Globus pallidus (tissue), 1 donor: ENCODE measurements around the gene TMEM106C.
A peak's percentile ranks its signal among the peaks of the same experiment; 100 is the strongest.
"Not testable (repeated sequence)": the region's sequence is repeated elsewhere in the genome, so short reads cannot be mapped to it uniquely, and the experiment has no call there.

ENCODE experiments used
- DNase-seq: peaks from one replicate; pipeline ENCODE4 v3.0.0-alpha.2; 2015; ENCODE audit warnings: low spot score

TMEM106C gene

DNA sequence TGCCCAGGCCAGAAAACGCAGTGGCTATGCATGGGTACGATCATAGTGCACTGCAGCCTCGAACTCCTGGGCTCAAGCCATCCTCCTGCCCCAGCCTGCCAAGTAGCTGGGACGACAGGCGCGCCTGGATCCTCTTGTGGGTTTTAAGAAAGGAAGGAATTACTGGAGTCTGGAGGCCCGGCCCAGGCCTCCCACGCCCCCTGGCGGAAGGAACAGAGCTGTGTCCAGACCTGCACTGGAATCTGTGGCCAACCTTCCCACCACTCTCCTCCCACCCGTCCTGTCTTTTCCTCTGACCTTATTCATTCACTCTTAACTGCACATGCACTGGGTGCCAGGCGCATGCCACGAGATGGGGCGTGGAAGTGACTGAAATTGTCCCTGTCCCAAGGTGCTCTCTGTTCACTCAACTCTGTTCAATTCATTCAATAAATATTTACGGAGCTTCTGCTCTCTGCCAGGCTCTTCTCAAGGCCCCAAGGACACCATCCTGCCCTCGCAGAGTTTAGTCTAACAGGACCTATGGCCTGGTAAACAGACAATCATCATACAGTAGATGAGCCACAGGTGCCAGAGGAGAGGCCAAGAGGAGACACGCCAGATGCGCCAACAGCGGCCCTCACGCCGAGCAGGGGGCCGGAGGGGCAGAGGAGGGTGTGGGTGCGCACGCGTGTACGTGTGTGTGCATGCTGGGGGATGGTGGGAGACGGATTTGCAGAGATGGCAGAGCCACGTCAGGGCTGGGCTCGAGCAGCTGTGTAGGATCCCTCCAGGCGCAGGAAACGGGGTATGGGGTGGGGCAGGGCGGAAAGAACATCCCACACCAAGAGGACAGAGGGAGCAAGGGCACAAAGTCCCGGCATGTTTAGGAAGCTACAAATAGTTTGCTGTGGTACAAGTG, 13.7 kb upstream of the TMEM106C start:
- peak; percentile 25 for DNase-seq

DNA sequence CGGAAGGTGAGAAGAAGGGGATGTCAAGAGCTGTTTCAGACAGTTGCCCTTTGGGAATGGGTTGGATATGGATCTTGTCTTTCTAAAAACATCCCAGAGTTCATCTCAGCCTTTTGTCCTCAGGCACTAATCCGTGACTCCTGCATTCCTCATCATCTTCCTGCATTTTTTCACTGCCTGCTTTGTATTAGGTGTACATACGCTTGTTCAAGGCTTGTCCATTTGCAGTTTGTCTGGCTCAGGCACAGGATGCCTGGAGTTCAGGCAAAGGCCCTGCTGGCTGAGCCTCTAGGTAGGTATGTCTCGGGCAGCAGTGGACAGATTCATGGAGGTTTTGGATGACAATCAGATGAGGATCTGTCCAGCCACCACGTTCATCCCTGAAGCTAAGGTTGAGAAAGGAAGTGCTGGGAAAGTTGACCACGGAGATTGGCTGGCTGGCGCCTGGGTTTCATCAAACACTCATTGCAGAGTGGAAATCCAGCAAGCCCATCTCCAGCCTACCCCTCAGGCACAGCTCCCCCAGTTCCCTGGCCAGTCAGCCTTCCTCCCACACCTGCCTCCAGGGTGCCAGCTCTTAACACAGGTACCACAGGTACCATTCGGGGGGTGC, 12.4 kb upstream of the TMEM106C start:
- DNase-seq: no peak

DNA sequence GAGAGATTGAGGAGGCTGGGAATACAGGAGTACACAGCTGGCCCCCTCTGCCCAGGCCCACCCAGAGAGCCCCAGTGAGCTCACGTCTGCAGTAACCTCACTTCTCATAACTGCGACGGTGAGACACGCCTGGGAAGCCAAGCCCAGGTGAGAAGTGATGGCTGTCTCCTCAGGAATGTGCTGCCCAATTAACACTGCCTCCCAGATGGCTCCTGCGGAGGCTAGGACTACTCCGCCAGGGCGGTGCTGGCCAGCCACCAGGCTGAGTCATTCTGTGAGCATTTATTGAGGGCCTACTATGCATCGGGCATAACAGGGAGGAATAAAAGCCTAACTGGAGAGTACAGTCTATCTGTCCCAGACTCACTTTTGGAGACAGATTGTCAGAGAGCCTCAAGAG, 9.3 kb upstream of the TMEM106C start:
- no peak for DNase-seq

DNA sequence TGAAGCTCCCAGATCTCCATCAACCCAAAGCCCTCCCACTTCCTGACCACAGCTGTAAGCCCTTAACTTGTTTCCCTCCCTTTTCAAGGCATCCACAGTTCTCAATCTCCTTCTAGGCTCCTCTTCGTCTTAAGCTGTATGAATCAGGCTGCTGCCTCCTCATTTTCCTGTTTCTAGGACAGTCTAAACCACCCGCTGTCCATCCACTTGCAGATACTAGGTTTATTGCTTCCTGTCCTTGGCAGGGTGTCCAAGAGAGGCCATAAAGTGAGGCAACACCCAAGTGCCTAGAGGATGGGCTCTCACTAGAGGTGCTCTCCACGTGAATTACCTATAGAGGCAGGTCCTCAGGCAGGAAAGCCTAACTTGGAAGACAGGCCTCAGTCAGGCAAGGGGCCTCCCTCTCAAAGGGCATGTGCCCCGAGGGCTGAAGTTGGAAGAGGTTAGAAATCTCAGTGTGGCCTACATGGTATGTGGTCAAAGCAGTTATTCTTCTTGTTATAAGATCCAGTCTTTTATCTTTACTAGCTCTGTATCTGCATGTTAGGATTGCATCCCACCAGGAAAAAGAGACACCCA, 8.8 kb upstream of the TMEM106C start:
- DNase-seq: no peak

DNA sequence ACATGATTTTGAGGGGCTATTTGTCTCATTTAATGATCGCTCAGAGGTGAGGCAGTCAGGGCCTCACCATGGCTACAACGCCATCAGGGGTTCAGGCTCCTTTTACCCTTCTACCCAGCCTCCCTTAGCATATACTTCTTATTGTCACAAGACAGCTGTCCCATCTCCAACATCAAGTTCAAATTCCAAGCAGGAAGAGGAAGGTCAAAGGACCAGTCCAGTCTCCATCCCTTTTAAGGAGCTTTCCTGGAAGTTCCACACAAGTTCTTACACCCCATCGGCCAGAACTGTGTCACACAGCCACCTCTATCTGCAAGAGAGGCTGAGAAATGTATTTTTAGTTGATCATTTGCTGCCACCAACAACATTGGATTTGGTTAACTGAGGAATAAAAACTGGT, 8.3 kb upstream of the TMEM106C start:
- no peak for DNase-seq

DNA sequence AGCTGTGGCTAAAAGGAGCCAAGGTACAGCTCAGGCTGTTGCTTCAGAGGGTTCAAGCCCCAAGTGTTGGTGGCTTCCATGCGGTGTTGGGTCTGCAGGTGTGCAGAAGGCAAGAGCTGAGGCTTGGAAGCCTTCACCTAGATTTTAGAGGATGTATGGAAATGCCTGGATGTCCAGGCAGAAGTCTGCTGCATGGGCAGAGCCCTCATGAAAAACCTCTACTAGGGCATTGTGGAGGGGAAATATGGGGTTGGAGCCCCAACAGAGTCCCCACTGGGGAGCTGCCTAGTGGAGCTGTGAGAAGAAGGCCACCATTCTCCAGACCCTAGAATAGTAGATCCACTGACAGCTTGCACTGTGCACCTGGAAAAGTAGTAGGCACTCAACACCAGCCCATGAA, 5.7 kb upstream of the TMEM106C start:
- DNase-seq: not testable (repeated sequence)

DNA sequence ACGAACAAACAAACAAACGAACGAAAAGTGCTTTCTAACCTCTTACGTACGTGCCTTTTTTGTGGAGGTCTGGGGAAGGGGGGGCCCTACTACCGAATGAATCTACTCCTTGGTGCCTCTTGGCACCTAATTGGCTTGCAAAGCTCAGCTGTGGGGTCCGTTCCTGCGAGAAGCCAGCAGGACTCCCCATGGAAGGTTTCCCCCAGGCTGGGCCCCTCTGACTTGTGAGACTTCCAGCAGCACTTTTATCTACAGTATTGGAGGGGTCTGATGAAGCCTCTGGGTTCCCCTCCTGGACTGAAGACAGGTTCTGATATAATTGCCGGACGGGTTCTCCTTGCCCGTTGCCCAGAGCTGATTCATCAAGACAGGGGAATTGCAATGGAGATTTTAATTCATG, 1.2 kb upstream of the TMEM106C start:
- no peak for DNase-seq

DNA sequence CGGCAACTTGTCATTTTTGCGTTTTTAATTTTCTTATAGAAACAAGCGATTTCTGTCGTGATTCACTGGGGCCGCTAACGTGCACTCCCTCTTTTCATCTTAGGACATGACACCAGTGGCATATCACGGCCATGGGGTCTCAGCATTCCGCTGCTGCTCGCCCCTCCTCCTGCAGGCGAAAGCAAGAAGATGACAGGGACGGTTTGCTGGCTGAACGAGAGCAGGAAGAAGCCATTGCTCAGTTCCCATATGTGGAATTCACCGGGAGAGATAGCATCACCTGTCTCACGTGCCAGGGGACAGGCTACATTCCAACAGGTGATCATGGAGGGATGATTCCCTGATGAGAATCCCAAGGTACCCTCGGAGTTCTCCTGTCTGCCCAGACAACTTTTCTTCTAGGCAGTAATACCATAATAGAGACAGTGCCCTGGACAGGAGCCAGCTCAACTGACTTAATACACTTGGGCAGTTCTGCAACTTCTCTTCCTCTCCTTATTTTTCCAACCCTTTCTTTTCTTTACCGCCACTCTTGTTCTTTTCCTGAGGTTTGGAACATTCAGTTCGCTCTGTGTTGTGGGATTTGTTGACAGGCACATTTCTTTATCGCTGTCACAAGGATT, 821 bp downstream of the TMEM106C start:
- DNase-seq: no peak

DNA sequence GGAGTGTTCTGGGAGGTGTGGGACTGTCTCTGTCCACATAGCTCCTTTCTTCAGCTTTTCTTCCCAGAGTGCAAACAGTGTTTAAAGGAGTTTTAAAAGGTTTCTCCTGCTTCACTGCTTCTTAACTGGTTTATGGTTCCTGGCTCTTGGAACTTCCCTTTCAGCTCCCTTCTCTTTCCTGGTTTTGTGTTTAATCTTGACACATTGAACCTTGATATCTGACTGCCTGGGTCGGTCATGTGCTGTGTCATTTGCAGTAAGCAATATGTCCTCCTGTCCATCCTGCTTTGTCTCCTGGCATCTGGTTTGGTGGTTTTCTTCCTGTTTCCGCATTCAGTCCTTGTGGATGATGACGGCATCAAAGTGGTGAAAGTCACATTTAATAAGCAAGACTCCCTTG, 2.2 kb downstream of the TMEM106C start:
- no peak for DNase-seq

DNA sequence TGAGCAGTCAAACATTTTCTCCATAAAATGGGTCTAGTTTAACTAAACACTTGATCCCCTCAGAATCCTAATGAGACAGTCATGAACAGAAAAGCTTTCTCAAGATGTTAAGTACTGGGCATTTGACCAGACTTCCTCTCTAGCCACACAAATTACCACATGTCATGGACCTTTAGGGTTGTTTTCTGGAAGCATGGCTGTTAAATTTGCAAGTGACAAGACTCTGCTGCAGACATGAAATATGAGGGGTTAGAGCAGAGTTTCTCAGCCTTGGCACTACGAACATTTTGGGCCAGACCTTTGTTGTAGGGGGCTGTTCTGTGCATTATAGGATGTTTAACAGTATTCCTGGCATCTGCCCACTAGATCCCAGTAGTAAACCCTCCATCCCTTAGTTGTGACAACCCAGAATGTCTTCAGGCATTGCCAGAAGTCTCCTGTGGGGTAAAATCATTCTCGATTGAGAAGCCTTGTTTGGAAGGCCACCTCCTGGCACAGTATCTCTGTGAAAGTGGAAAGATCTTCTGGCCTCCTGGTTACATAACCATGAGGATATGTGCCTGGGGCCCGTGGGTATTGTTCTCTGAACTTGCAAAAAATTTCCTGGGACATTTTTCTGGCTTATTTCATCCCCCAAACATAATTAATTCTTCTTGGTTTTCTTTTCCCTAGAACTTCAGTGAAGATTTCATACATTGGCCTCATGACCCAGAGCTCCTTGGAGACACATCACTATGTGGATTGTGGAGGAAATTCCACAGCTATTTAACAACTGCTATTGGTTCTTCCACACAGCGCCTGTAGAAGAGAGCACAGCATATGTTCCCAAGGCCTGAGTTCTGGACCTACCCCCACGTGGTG, 4.3 kb downstream of the TMEM106C start:
- DNase-seq: no peak

DNA sequence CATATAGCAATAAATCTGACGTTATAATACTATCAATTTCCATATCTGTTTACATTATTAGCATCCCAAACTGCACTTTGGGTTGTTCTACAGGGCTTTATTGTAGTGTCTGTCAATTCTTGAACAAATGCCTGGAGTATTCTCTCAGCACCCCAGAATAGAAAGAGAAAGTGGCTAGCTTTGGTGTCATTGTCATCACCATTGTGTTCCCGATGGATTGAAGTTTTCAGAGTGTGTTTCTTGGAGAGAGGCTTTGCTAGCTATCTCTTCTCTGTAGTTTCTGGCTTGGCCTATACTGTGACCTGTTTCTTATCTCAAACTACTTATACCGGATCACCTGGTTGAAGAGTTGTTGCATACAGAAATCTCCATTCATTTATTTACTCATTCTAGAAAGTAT, 6.4 kb downstream of the TMEM106C start:
- no peak for DNase-seq

DNA sequence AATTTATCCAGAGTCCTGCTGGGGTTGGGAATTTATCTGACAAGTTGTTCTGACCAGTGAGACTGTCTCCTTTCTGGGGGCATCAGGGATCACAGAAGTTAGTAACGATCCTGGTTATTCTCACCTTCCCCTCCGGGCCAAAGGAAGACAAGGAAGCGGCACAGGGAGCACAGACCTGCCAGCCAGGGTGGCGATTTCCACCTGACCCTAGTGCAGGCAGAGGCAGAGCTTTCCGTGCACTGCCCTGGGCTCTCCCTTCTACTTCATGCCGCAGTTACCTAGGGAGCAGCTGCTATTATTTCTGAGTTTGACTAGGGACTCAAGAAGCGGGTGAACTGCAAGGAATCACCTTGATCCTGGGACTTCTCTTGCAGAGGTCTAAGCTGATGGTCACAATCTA, 7.4 kb downstream of the TMEM106C start:
- no peak for DNase-seq

DNA sequence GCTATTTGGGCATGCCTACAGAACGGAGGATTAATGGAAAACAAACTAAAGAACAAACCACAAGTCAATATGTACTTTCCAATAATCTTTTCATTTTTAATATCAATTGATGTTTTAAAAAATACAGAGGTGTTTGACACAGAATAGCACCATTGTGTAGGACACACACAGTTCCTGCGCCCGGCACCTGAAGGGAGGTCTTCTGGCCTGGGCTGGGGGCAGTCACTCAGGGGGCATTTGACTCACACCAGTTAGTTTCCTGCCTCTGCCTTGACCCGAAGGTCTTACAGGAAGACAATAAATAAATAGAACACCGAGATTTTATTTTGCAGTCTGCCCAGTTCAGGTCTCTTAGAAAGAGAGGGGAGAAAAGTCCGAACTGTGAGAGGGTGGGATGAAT, 9.5 kb downstream of the TMEM106C start:
- DNase-seq: no peak

DNA sequence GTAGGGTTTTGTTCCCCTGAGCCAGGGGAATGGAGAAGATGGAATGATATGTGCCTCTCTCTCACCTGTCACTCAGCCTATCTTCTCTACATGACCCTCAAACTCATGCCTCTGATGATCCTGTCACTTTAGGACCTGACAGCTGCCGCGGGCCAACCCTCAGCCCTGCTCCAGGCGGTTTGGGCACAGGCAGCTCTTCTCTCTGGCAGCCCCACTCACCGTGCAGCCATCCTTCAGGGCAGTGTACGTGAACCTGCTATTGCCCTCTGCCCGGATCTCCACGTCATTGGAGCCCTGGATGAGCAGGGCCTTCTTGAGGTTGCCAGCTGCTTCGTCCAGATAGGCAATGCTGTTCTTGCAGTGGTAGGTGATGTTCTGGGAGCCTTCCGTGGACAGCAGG, 10.5 kb downstream of the TMEM106C start:
- DNase-seq: no peak

DNA sequence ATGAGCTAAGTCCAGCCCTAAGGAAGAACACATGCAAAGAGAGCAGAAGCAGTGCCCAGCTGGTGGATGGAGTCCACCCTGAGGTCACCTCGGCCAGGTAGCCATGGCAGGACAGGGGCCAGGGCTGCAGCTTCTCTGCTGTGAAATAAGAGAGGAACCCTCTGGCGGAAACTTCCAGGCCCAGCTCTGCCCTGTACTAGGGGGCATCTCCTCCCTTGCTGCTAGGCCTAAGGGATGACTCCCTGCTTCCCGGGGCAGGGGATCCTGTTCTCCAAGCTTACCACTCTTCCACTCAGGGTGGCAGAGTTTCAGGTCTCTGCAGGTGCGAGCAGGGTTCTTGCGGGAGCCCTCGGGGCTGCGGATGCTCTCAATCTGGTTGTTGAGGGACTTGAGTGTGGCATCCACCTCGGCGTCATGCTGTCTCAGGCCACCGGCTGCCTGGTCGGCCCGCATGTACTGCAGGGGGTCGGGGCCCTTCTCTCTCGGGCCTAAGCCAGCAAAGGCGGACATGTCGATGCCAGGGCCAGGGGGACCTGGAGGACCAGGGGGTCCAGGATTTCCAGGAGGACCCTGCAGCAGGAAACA, 11.7 kb downstream of the TMEM106C start:
- no peak for DNase-seq

DNA sequence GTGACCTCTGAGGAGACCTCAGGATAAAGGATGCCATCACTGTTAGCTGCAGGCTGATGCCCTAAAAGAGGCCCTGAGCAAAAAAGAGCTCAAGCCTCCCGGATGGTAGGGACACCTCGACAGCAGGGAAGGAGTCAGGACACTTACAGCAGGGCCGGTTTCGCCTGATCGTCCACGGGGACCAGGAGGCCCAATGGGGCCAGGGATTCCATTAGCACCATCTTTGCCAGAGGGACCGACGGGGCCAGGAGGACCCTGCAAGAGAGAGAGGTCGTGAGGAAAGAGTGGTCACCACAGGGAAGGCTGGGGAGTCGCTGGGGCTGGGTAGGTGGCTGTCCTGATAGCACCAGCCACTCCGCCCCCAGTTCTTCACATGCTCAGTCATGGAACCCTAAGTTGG, 12.4 kb downstream of the TMEM106C start:
- no peak for DNase-seq

DNA sequence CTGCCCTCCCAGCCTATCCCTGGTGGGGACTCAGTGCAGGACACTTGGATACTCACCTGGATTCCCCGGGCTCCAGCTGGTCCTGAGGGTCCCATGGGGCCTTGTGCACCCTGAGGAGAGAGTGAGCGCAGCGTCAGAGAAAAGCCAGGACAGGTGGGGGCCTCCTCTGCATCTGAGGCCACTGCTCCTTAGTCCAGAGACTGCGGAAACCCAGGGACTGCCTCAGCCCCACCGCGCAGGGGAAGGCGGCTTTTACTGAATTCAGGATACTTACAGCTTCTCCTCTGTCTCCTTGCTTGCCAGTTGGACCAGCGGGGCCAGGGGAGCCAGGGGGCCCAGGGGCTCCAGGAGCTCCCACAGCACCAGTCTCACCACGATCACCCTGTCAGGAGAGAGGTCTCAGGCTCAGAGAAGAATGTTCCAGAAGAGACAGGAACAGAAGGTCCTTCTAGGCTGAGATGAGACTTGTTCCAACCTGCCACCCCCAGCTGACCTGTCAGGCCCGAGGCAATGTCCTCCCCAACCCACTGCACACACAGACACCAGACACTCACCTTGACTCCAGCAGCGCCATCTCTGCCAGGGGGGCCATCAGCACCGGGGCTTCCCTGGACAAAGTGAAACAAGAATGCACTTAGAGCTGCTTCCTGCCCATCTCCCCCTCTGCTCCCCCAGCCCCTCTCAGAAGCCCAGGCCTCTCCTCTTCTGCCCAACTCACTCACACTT, 13.8 kb downstream of the TMEM106C start:
- no peak for DNase-seq

DNA sequence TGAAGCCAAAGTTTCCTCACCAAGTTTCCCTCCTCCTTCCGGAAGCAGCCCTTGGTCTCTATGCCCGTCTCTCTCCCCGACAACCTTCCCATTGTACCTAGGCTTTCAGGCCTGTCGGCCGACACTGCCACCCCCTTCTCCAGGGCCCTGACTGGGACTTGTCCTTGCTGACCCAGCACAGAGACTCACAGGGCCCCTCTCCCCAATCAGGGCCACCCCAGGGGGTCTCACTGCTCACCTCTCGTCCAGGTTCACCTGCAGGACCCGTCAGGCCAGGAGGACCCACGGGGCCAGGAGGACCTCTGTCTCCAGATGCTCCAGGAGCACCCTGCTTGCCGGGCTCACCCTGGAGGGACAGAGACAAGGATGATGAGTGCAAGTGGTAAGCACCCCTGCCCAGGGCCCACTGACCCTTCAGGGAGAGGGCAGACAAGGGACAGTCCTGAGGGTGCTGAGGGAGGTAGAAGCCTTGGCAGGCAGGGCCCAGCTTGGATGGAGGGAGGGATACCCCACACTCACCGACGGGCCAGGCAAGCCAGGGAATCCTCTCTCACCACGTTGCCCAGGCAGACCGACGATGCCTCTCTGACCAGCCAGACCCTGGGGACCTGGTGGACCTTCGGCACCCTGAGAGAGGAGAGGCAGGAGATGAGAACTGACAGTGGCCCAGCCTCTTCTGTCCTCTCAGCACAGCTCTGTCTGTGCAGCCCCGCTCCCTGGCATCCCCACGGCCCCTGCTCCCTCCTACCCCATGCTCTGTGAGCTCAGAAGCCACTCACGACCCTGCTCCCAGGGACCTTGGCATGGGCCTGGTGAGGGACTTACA, 14.6 kb downstream of the TMEM106C start:
- DNase-seq: no peak

DNA sequence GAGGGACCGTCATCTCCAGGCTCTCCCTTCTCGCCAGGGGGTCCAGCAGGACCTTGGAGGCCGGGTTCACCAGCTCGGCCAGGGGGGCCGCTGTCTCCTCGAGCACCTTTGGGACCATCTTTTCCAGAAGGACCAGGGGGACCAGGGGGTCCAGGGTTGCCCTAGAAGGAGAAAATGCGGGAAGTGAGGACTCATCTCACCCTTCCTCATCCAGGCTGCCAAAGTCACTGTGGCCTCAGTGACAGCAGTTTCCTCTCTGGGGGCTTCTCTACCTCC, 15.1 kb downstream of the TMEM106C start:
- no peak for DNase-seq

DNA sequence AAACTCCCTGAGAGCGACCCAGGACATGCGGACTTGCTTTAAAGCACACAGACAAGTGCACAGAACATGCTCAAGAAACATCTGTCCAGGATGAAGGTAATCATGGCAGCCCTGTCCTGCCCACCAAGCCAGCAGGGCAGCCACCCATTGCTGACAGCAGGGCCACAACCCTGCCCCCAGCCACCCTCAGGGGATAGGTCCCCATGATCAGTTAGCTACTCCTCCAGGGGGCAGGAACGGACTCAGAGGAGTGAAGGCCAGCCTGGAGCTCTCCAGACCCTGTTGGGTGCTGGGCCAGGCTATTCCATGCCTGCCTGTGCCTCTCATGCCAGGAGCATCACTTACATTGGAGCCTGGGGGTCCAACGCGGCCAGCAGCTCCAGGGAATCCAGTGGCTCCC, 15.8 kb downstream of the TMEM106C start:
- no peak for DNase-seq
